COLO829 (cell line): ENCODE results near the gene MED13L.

Experiments
- DNase-seq: peaks from one replicate; pipeline ENCODE4 v3.0.0; 2012; ENCODE audit warnings: low spot score

Gene MED13L

GRCh38 chr12:116277467-116278278, at the start of gene MED13L:
Gene MED13L (minus strand): TSS chr12:116277693. CDS start chr12:116277131, 562 bp downstream.
- peak; percentile 93 for DNase-seq

DNA sequence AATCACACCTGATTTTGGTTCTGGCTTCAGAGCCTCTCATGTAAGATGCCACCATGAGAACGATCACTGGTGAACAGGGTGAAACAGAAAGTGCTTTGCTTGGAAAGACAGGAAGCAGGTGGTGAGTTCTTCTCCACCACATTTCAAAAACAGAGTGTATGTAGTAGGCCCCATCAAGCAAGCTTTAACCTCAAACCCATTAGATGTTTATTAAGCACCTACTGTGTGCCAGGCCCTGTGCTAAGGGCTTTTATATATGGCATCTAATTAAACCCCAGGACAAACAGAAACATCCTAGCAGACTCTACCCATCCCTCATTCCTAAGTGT, 47.8 kb upstream of the MED13L start:
- DNase-seq: no peak

DNA sequence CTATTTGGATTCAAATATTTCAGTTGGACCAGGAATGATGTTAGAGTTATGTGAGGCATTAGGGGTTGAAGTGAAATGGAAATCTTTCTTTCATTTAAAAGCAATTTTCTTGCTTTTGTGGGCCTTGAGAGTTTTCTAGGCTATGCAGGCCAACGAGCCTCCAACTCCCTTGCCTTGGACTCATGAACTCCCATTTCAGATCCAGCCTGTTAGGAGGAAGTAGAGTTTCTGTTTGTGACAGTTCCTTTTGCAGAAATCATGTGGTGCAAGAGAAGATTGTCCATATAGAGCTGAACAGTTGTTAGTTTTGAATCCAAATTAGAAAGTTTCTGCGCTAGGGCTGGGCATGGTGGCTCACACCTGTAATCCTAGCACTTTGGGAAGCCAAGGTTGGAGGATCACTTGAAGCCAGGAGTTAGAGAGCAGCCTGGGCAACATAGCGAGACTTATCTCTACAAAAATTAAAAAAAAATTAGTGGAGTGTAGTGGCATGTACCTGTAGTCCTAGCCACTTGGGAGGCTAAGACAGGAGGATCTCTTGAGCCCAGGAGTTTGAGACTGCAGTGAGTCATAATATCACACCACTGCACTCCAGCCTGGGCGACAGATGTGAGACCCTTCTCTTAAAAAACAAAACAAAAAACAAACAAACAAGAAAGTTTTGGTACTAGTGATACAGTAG, 47.3 kb upstream of the MED13L start:
- no peak for DNase-seq

- DNase-seq: no peak
Observed at GRCh38 chr12:116323406-116324386, 46.2 kb upstream of the MED13L start.

- no peak for DNase-seq
Observed at GRCh38 chr12:116321913-116322312, 44.4 kb upstream of the MED13L start.

- no peak for DNase-seq
Observed at GRCh38 chr12:116320791-116321217, 43.3 kb upstream of the MED13L start.

GRCh38 chr12:116319898-116320621, 42.6 kb upstream of the MED13L start:
- peak; percentile 42 for DNase-seq

DNA sequence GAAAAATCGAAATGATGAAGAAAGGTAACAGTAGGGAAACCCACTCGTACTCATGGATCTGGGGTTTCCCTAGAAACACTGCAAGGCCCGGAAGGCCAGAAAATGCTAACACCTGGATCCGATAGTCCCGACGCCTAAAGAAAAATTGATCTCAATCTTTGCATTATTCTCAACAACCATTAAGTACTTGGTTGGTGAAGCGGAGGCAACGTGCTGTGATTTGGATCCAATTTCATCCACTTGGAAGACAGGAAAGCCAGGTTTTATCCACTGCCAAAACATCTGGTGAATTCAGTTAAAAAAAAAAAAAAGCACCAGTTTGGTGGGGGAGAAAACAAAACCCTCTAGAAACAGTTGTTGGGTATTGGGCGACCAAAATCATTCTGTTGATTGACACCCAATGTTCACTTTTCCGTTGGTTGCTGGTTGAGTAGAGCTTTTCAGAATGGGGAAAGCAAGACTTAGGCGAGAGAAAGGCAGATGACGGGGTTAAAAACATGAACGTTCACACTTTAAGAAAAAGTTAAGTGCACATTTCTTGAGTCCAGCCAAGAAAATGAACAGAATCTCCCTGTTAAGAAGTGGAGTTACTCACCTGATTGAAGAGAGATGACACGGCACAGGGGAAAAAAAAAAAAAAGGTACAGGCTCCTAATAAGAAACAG, 41.9 kb upstream of the MED13L start:
- no peak for DNase-seq

- DNase-seq: no peak
Observed at GRCh38 chr12:116318576-116319232, 41.2 kb upstream of the MED13L start.

GRCh38 chr12:116317986-116318575, 40.6 kb upstream of the MED13L start:
- no peak for DNase-seq

GRCh38 chr12:116317139-116317538, 39.6 kb upstream of the MED13L start:
- no peak for DNase-seq

GRCh38 chr12:116314477-116314876, 37.0 kb upstream of the MED13L start:
- no peak for DNase-seq

DNA sequence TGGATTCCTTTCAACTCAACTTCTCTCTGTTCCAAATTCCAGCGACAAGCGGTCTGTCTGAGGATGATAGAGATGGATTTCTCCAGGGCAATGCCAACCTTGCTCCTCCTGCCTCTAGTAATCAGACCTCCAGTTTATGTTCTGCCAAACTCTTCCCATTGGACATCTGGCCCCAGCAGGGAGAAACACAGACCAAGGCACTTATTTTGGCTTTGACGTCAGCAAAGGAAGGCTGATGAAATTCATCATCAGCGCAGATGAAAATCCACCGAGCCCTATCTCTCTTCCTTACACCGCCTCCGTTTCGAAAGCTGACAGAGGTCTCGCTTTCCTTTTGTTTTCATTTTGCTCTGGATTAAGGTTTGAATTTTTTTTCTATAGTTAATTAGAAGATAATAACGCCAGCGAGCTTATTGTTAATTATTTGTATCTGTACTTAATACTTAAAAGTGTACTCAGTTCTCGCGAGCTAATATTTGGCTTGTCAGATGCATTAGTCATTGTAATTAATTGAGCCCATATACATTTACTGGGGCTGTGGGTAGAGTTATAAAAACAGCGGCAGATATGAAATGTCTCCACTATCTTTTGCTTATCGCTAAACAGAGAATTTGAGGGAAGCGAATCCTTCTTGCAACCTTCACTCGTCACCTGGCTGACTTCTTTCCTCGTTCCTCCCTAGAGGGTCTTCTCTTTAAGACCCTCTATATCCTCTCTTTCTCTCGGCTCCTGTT, 35.9 kb upstream of the MED13L start:
- no peak for DNase-seq

GRCh38 chr12:116310082-116310481, 32.6 kb upstream of the MED13L start:
- DNase-seq: no peak

GRCh38 chr12:116309343-116309742, 31.9 kb upstream of the MED13L start:
- no peak for DNase-seq

- no peak for DNase-seq
Observed at GRCh38 chr12:116308647-116309046, 31.2 kb upstream of the MED13L start.

DNA sequence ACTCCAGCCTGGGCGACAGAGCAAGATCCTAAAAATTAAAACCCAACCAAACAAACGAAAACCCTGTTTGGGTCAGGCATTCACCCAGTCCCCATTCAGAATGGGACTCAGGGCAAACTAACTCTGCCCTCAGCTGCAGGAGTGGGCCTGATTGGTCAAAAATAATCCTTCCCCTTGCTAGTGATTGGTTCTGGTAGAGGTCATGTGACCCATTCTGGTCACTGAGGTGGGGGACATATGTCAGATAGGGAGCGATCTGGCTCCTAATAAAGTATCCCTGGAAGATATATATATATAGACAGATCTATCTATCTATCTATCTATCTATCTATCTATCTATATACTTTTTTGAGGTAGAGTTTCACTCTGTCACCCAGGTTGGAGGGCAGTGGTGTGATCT, 29.5 kb upstream of the MED13L start:
- DNase-seq: no peak

- DNase-seq: no peak
Observed at GRCh38 chr12:116306506-116306905, 29.0 kb upstream of the MED13L start.

DNA sequence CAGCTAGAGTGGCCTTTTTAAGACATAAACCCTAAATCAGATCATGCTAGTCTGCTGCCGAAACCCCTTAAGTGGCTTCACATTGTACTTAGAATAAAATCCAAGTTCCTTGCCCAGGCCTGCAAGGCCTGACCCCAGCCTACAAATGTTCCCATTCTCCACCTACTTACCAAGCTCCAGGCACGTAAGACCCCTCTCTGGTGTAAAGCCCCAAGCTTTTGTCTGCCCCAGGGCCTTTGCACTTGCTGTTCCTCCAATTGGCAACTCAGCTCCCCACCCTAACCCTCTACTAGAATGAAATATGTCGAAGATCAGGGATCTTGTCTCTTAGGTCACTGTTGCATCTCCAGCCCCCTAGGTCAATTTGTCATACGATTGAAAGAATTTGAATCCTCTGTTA, 27.1 kb upstream of the MED13L start:
- no peak for DNase-seq

DNA sequence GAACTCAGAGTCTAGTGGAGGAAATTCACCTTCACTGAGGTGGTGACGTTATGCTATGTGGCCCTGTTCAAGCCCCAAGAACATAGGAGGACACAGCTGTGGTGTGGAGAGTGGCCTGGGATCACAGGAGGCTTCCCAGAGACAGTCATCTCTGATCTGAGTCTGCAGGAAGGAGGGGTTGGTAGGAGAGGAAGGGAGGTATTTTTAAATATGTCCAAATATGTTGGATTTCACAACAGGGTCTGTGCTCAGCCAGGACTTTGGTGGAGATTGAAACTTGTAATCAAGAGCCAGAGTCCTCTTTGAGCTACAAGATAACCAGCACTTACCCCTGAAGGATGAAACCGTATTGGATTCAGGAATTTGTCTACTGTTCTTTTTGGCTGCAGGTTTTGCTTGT, 26.4 kb upstream of the MED13L start:
- no peak for DNase-seq
